HepG2 (cell line): ENCODE results near the gene STRA6. TPM values are rescaled to one million over a fixed set of nuclear protein-coding genes. Genes with fewer than 3 reads are reported as not detected.

Experiments used
- HOXA9 ChIP-seq: sonication (generic); formaldehyde crosslinking; IDR thresholded peaks from 2 replicates; pipeline ENCODE4 v1.8.1; 2022; ENCODE audit warnings: missing genetic modification reagents, mild to moderate bottlenecking, moderate library complexity, borderline replicate concordance
- SOX6 ChIP-seq, 2 experiments: fragments of 450-650 bp in 1 of 2; sonication (generic) in 1 of 2; formaldehyde crosslinking in 1 of 2; IDR thresholded peaks; 2 replicates each; pipeline versions ENCODE4 v1.4.0 to v1.6.1; 2017 to 2020; ENCODE audit warnings: antibody characterized with exemption in 1 of 2, mild to moderate bottlenecking in 1 of 2, missing genetic modification reagents in 1 of 2
- TGIF2 ChIP-seq: IDR thresholded peaks from 2 replicates; pipeline ENCODE4 v1.6.1; 2016; ENCODE audit warnings: control low read depth, missing compliant biosample characterization
- ZBTB7B ChIP-seq: sonication (generic); formaldehyde crosslinking; IDR thresholded peaks from 2 replicates; pipeline ENCODE4 v1.4.0; 2020; ENCODE audit warnings: missing genetic modification reagents
- ZNF607 ChIP-seq: sonication (generic); formaldehyde crosslinking; IDR thresholded peaks from 2 replicates; pipeline ENCODE4 v1.5.1; 2020; ENCODE audit warnings: missing genetic modification reagents, mild to moderate bottlenecking, borderline replicate concordance
- ZNF850 ChIP-seq: sonication (generic); formaldehyde crosslinking; conservative IDR thresholded peaks from 2 replicates; pipeline ENCODE4 v1.9.0; 2021; ENCODE audit warnings: mild to moderate bottlenecking, missing genetic modification reagents
- polyA plus RNA-seq, 8 experiments: library from polyadenylated mRNA; depleted of rRNA in 3 of 8; stranded (reverse) in 7 of 8; unstranded in 1 of 8; fragments of >200 nt; fragmentation: Illumina TruSeq in 4 of 8; extraction: Trizol in 4 of 8; gene quantifications; 2 replicates each; pipeline versions ENCODE4 v1.2.1 to v1.2.3, GENCODE V29; 2011 to 2016; ENCODE audit warnings: low read depth in 4 of 8, missing spikeins in 1 of 8, mixed read lengths in 1 of 8; ENCODE audit not compliant: insufficient read depth in 1 of 8
- total RNA-seq, 5 experiments: library from RNA; depleted of rRNA; stranded (reverse); fragments of >200 nt; fragmentation: Illumina TruSeq; extraction: Trizol; gene quantifications; 2 replicates each; pipeline ENCODE4 v1.2.3, GENCODE V29; 2016; ENCODE audit warnings: low read depth in 1 of 5
- TF ChIP-seq, protein P1 (sequence below): IDR thresholded peaks from 2 replicates; pipeline ENCODE4 v1.6.1; 2016; ENCODE audit warnings: missing biosample characterization, missing genetic modification reagents, low read depth
- TF ChIP-seq, protein P2 (sequence below): sonication (generic); formaldehyde crosslinking; IDR thresholded peaks from 2 replicates; pipeline ENCODE4 v1.5.1; 2020; ENCODE audit warnings: missing genetic modification reagents, mild to moderate bottlenecking, borderline replicate concordance
- TF ChIP-seq, protein P3 (sequence below): IDR thresholded peaks from 2 replicates; pipeline ENCODE4 v1.6.1; 2016; ENCODE audit warnings: missing compliant biosample characterization, missing genetic modification reagents, borderline replicate concordance

The STRA6 gene
- total and polyA plus RNA-seq, 2 of the 13 experiments (the other 11 are each of a cell fraction or from before 2014, with no cell fraction given): 1.6 to 2.1 TPM

DNA sequence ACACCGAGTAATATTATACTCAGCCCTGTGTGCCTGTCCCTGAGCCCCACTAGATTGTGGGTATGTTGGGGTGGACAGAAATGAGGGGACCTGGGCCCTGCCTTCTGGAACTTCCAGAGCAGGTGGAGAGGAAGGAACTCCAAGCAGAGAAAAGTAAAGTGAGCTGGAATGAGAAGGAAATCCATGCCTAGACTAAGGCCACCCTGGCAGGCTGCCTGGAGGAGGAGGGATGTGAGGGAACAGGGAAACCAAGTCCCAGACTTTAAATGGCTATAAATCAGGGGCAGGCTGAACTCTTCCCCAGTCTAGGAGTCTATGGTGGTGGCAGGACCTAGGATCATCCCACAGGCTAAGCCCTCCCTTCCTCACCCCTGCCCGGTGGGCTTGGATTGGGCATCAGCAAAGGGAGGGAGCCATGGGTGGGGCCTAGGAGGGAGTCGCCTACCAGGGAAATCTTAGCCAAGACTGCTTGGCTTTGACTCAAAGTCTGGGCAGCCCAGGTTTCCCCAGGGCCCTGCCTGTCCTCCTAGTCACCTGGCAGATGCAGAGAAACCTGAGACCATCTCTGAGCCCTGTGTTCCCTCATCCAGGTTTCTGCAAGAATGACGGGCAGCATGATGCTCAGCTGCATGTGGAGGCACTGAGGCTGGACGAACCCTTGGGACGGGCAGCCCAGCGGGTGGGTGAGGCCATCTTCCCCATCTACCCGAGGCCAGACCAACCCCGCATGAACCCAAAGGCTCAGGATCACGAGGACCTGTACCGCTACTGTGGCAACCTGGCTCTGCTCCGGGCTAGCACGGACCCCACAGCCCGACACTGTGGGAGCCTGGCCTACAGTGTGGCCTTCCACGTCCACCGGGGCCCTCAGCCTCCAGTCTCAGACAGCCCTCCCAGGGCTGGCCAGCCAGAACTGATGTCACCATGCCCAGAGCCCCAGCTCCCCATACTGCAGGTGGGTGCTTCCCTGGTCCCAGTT lies 15.6 kb upstream of the STRA6 start (continued):
- no peak for TF ChIP-seq ZNF850
- TF ChIP-seq ZNF607 (CRISPR knock-in tag): no peak
- TF ChIP-seq, protein P1, sequence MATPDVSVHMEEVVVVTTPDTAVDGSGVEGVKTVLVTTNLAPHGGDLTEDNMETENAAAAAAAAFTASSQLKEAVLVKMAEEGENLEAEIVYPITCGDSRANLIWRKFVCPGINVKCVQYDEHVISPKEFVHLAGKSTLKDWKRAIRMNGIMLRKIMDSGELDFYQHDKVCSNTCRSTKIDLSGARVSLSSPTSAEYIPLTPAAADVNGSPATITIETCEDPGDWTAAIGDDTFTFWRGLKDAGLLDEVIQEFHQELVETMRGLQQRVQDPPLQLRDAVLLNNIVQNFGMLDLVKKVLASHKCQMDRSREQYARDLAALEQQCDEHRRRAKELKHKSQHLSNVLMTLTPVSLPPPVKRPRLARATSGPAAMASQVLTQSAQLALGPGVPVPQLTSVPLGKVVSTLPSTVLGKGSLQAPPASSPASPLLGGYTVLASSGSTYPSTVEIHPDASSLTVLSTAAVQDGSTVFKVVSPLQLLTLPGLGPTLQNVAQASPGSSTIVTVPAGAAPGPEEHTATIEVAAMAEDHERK (CRISPR knock-in tag): no peak
- no peak for TF ChIP-seq HOXA9 (CRISPR knock-in tag)
- TF ChIP-seq, protein P2, sequence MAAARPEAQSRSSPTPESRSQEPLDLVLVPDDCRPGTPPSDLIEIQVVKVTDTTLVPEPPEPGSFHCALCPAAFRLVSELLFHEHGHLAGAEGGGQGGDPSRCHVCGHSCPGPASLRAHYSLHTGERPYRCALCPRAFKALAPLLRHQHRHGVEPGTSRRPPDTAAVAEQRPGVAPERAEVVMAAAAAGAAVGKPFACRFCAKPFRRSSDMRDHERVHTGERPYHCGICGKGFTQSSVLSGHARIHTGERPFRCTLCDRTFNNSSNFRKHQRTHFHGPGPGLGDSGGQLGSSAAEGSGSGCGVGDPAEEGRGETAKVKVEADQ (CRISPR knock-in tag): no peak
- TF ChIP-seq TGIF2 (CRISPR knock-in tag): no peak
- TF ChIP-seq ZBTB7B (CRISPR knock-in tag): no peak
- TF ChIP-seq, protein P3, sequence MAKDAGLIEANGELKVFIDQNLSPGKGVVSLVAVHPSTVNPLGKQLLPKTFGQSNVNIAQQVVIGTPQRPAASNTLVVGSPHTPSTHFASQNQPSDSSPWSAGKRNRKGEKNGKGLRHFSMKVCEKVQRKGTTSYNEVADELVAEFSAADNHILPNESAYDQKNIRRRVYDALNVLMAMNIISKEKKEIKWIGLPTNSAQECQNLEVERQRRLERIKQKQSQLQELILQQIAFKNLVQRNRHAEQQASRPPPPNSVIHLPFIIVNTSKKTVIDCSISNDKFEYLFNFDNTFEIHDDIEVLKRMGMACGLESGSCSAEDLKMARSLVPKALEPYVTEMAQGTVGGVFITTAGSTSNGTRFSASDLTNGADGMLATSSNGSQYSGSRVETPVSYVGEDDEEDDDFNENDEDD (CRISPR knock-in tag): no peak
- TF ChIP-seq SOX6 (IDR thresholded peaks at IDR 0.05): no peak
- no peak for TF ChIP-seq SOX6 (CRISPR knock-in tag; IDR thresholded peaks at IDR 0.05)
